NCI-H1105 (cell line): Measurements from ENCODE around the gene PRR30.
"Not testable (repeated sequence)": the region's sequence is repeated elsewhere in the genome, so short reads cannot be mapped to it uniquely, and the experiment has no call there.

ENCODE experiments used
- DNase-seq: peaks from one replicate; lab custom pipeline; 2025; lab: John Stamatoyannopoulos, UW

The PRR30 gene

GRCh38 chr2:27139310-27139709 lies at the start of gene PRR30:
Gene PRR30, minus strand, starts transcription at chr2:27139410. Its CDS starts 1,081 bp downstream, at chr2:27138329.
- no peak for DNase-seq

- DNase-seq, result no peak
Observed at GRCh38 chr2:27186613-27187345, 47.6 kb upstream of the PRR30 start.

GRCh38 chr2:27185331-27186026 lies 46.3 kb upstream of the PRR30 start:
- no peak for DNase-seq

GRCh38 chr2:27184115-27184514 lies 44.9 kb upstream of the PRR30 start:
- no peak for DNase-seq

- no peak for DNase-seq
Observed at GRCh38 chr2:27182346-27182745, 43.1 kb upstream of the PRR30 start.

- no peak for DNase-seq
Observed at GRCh38 chr2:27179344-27180000, 40.3 kb upstream of the PRR30 start.

GRCh38 chr2:27178469-27178868 lies 39.3 kb upstream of the PRR30 start:
- no peak for DNase-seq

- DNase-seq, result no peak
Observed at GRCh38 chr2:27177441-27178351, 38.5 kb upstream of the PRR30 start.

GRCh38 chr2:27175781-27176180 lies 36.6 kb upstream of the PRR30 start:
- DNase-seq, result not testable (repeated sequence)

- no peak for DNase-seq
Observed at GRCh38 chr2:27175330-27175729, 36.1 kb upstream of the PRR30 start.

GRCh38 chr2:27174638-27175037 lies 35.4 kb upstream of the PRR30 start:
- DNase-seq, result no peak

GRCh38 chr2:27171351-27171848 lies 32.2 kb upstream of the PRR30 start:
- DNase-seq, result no peak

GRCh38 chr2:27170581-27171337 lies 31.5 kb upstream of the PRR30 start:
- no peak for DNase-seq

GRCh38 chr2:27164960-27165763 lies 26.0 kb upstream of the PRR30 start:
- DNase-seq, result no peak

- no peak for DNase-seq
Observed at GRCh38 chr2:27162151-27163121, 23.2 kb upstream of the PRR30 start.

GRCh38 chr2:27160191-27160590 lies 21.0 kb upstream of the PRR30 start:
- no peak for DNase-seq

- no peak for DNase-seq
Observed at GRCh38 chr2:27159271-27159670, 20.1 kb upstream of the PRR30 start.

GRCh38 chr2:27158468-27158867 lies 19.3 kb upstream of the PRR30 start:
- DNase-seq, result no peak

- DNase-seq, result no peak
Observed at GRCh38 chr2:27155069-27155520, 15.9 kb upstream of the PRR30 start.
